HepG2 (cell line): Measurements from ENCODE around the gene DLEC1. TPM values are rescaled to one million over a fixed set of nuclear protein-coding genes. Genes with fewer than 3 reads are reported as not detected.
A peak's percentile ranks its signal among the peaks of the same experiment; 100 is the strongest.

ENCODE experiments used
- AHDC1 ChIP-seq: sonication (generic); formaldehyde crosslinking; IDR thresholded peaks from 2 replicates; pipeline ENCODE4 v1.5.1; 2020; ENCODE audit warnings: mild to moderate bottlenecking, missing genetic modification reagents, borderline replicate concordance
- HNF1B ChIP-seq: sonication (generic); formaldehyde crosslinking; IDR thresholded peaks from 2 replicates; pipeline ENCODE4 v1.5.1; 2020; ENCODE audit warnings: mild to moderate bottlenecking, moderate library complexity, missing genetic modification reagents
- MAX ChIP-seq: IDR thresholded peaks from 2 replicates; pipeline ENCODE4 v1.6.1; 2012; ENCODE audit warnings: inconsistent platforms
- NR0B2 ChIP-seq: sonication (generic); formaldehyde crosslinking; IDR thresholded peaks from 2 replicates; pipeline ENCODE4 v1.4.0; 2020; ENCODE audit warnings: mild to moderate bottlenecking, missing genetic modification reagents
- TFDP1 ChIP-seq: IDR thresholded peaks from 2 replicates; pipeline ENCODE4 v1.6.1; 2016; ENCODE audit warnings: missing compliant biosample characterization, missing genetic modification reagents, borderline replicate concordance
- ZBTB25 ChIP-seq: IDR thresholded peaks from 2 replicates; pipeline ENCODE4 v1.6.1; 2018; ENCODE audit warnings: missing genetic modification reagents
- ZFP36 ChIP-seq: fragments of 150-350 bp; IDR thresholded peaks from 2 replicates; pipeline ENCODE4 v1.6.1; 2018; ENCODE audit warnings: borderline replicate concordance, low read length, low read depth; ENCODE audit not compliant: partially characterized antibody
- ZNF34 ChIP-seq: sonication (generic); formaldehyde crosslinking; IDR thresholded peaks from 2 replicates; pipeline ENCODE4 v1.4.0; 2020; ENCODE audit warnings: mild to moderate bottlenecking, missing genetic modification reagents, borderline replicate concordance
- ZNF414 ChIP-seq: sonication (generic); formaldehyde crosslinking; IDR thresholded peaks from 2 replicates; pipeline ENCODE4 v1.5.0; 2020; ENCODE audit warnings: missing genetic modification reagents
- ZNF557 ChIP-seq: sonication (generic); formaldehyde crosslinking; IDR thresholded peaks from 2 replicates; pipeline ENCODE4 v1.4.0; 2020; ENCODE audit warnings: missing genetic modification reagents
- ZNF879 ChIP-seq: sonication (generic); formaldehyde crosslinking; IDR thresholded peaks from 2 replicates; pipeline ENCODE4 v1.8.1; 2023; ENCODE audit warnings: missing genetic modification reagents
- polyA plus RNA-seq, 8 experiments: library from polyadenylated mRNA; depleted of rRNA in 3 of 8; stranded (reverse) in 7 of 8; unstranded in 1 of 8; fragments of >200 nt; fragmentation: Illumina TruSeq in 4 of 8; extraction: Trizol in 4 of 8; gene quantifications; 2 replicates each; pipeline versions ENCODE4 v1.2.1 to v1.2.3, GENCODE V29; 2011 to 2016; ENCODE audit warnings: low read depth in 4 of 8, missing spikeins in 1 of 8, mixed read lengths in 1 of 8; ENCODE audit not compliant: insufficient read depth in 1 of 8
- total RNA-seq, 5 experiments: library from RNA; depleted of rRNA; stranded (reverse); fragments of >200 nt; fragmentation: Illumina TruSeq; extraction: Trizol; gene quantifications; 2 replicates each; pipeline ENCODE4 v1.2.3, GENCODE V29; 2016; ENCODE audit warnings: low read depth in 1 of 5
- TF ChIP-seq, protein P1 (sequence below): conservative IDR thresholded peaks from 2 replicates; pipeline ENCODE4 v1.6.1; 2018; ENCODE audit warnings: missing genetic modification reagents

DLEC1 gene
- total and polyA plus RNA-seq, 2 of the 13 experiments (the other 11 are each of a cell fraction or from before 2014, with no cell fraction given): 0.09 TPM; not detected in 1

GRCh38 chr3:38164952-38165721, 126.1 kb downstream of the DLEC1 start, which contains the start of gene OXSR1 (continued):
- TF ChIP-seq AHDC1 (CRISPR knock-in tag): 0 out of 2 replicates have a peak, but pooled peaks have one; percentile 26
- 0 out of 2 replicates have a peak, but pooled peaks have one; percentile 35 for TF ChIP-seq ZNF557 (CRISPR knock-in tag)
- peak; percentile 90 for TF ChIP-seq TFDP1 (CRISPR knock-in tag)
- TF ChIP-seq ZNF414: 0 out of 2 replicates have a peak, but pooled peaks have one; percentile 18
- TF ChIP-seq, protein P1, sequence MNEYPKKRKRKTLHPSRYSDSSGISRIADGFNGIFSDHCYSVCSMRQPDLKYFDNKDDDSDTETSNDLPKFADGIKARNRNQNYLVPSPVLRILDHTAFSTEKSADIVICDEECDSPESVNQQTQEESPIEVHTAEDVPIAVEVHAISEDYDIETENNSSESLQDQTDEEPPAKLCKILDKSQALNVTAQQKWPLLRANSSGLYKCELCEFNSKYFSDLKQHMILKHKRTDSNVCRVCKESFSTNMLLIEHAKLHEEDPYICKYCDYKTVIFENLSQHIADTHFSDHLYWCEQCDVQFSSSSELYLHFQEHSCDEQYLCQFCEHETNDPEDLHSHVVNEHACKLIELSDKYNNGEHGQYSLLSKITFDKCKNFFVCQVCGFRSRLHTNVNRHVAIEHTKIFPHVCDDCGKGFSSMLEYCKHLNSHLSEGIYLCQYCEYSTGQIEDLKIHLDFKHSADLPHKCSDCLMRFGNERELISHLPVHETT (CRISPR knock-in tag): peak; percentile 47; the same call in 1 of the 2 replicates
- no peak for TF ChIP-seq ZBTB25 (CRISPR knock-in tag)
- TF ChIP-seq ZNF879 (CRISPR knock-in tag): peak; percentile 37; the same call in 1 of the 2 replicates
- peak; percentile 78; the same call in 1 of the 2 replicates for TF ChIP-seq HNF1B (CRISPR knock-in tag)
- 0 out of 2 replicates have a peak, but pooled peaks have one; percentile 79 for TF ChIP-seq ZNF34 (CRISPR knock-in tag)
- peak; percentile 46; the same call in 1 of the 2 replicates for TF ChIP-seq MAX
- TF ChIP-seq ZFP36: no peak
- TF ChIP-seq NR0B2 (CRISPR knock-in tag): peak; percentile 67; the same call in 1 of the 2 replicates
